SK-N-SH treated with all-trans-retinoic acid at 6 μM for 48 hours (cell line): ENCODE measurements around the gene PSMC1.

Experiments
- ARNTL ChIP-seq: fragments of 450-650 bp; formaldehyde crosslinking; IDR thresholded peaks from 2 replicates; pipeline ENCODE4 v1.5.0; 2020; ENCODE audit warnings: low read depth, mild to moderate bottlenecking, moderate library complexity, borderline replicate concordance
- CSDC2 ChIP-seq: fragments of 250-450 bp; sonication (Bioruptor Pico); IDR thresholded peaks from 2 replicates; pipeline ENCODE4 v1.5.0; 2020; ENCODE audit warnings: mild to moderate bottlenecking, moderate library complexity
- PATZ1 ChIP-seq: fragments of 250-450 bp; sonication (Bioruptor Pico); IDR thresholded peaks from 2 replicates; pipeline ENCODE4 v1.8.0; 2020; ENCODE audit warnings: mild to moderate bottlenecking, moderate library complexity, borderline replicate concordance
- RARB ChIP-seq: fragments of 250-450 bp; sonication (Bioruptor Pico); IDR thresholded peaks from 2 replicates; pipeline ENCODE4 v1.8.0; 2021; ENCODE audit warnings: mild to moderate bottlenecking, moderate library complexity
- SNAI2 ChIP-seq: fragments of 250-450 bp; sonication (Bioruptor Pico); IDR thresholded peaks from 2 replicates; pipeline ENCODE4 v1.5.0; 2020; ENCODE audit warnings: mild to moderate bottlenecking, moderate library complexity
- TCF4 ChIP-seq: fragments of 250-450 bp; sonication (Bioruptor Pico); IDR thresholded peaks from 2 replicates; pipeline ENCODE4 v1.8.0; 2021; ENCODE audit warnings: mild to moderate bottlenecking, moderate library complexity, borderline replicate concordance
- TOX ChIP-seq: fragments of 250-450 bp; sonication (Bioruptor Pico); IDR thresholded peaks from 2 replicates; pipeline ENCODE4 v1.8.0; 2021; ENCODE audit warnings: mild to moderate bottlenecking, moderate library complexity, borderline replicate concordance
- TSHZ2 ChIP-seq: fragments of 250-450 bp; sonication (Bioruptor Pico); IDR thresholded peaks from 2 replicates; pipeline ENCODE4 v1.5.0; 2020; ENCODE audit warnings: mild to moderate bottlenecking, moderate library complexity

GRCh38 chr14:90281261-90281660, 24.9 kb downstream of the PSMC1 start:
- TF ChIP-seq PATZ1 (CRISPR knock-in tag), result no peak
- no peak for TF ChIP-seq TSHZ2
- TF ChIP-seq SNAI2, result no peak
- no peak for TF ChIP-seq TCF4 (CRISPR knock-in tag)
- TF ChIP-seq CSDC2 (CRISPR knock-in tag), result no peak
- TF ChIP-seq ARNTL, result no peak
- no peak for TF ChIP-seq RARB (CRISPR knock-in tag)
- no peak for TF ChIP-seq TOX
